Measurements from ENCODE around the gene C12orf57.

- TF ChIP-seq BHLHE40 (IDR thresholded peaks at IDR 0.05; ENCODE audit: borderline replicate concordance) (no peak), ELF4 (IDR thresholded peaks at IDR 0.05) (no peak), SP1 (IDR thresholded peaks at IDR 0.05) (no peak), NFRKB (IDR thresholded peaks at IDR 0.05) (no peak), ARNT (IDR thresholded peaks at IDR 0.05) (no peak), FOXK2 (IDR thresholded peaks at IDR 0.05) (no peak), FOXA1 (IDR thresholded peaks at IDR 0.05) (no peak), FOXM1 (IDR thresholded peaks at IDR 0.05; ENCODE audit: borderline replicate concordance) (no peak), PKNOX1 (IDR thresholded peaks at IDR 0.05) (no peak), L3MBTL2 (conservative IDR thresholded peaks at IDR 0.05) (no peak), TARDBP (IDR thresholded peaks at IDR 0.05) (no peak), HDGF (IDR thresholded peaks at IDR 0.05; ENCODE audit: borderline replicate concordance) (no peak), SUZ12 (IDR thresholded peaks at IDR 0.05) (no peak), LEF1 (IDR thresholded peaks at IDR 0.05; ENCODE audit: borderline replicate concordance) (no peak)
Observed at GRCh38 chr12:6928703-6929407, 15.0 kb upstream of the C12orf57 start.

Measured in HEK293T (cell line).